ENCODE data around the gene LRRN3. TPM values are rescaled to one million over a fixed set of nuclear protein-coding genes. Genes with fewer than 3 reads are reported as not detected.

LRRN3 gene
- total RNA-seq, 4 donors from 2014 or later = 1.8 to 6.5 (median 3.8) TPM

- no peaks in the 10 kb centered on the region for H3K27me3 ChIP-seq
- H3K36me3 ChIP-seq = no peaks in the 10 kb centered on the region
- WGBS, 2 donors = 96 to 99% methylated on average over 4 of the region's 4 CpGs
- no peaks in the 10 kb centered on the region for H3K9me3 ChIP-seq
- peaks cover 0 to 4% (median 0%) of the 10 kb centered on the region in 4 donors for H3K4me1 ChIP-seq
- no peak overlapping the region for H3K4me3 ChIP-seq
- H3K27ac ChIP-seq = no peak overlapping the region
- no peak for TF ChIP-seq CTCF (IDR thresholded peaks at IDR 0.05)
- TF ChIP-seq POLR2A (IDR thresholded peaks at IDR 0.05) = no peak
- TF ChIP-seq EP300 (IDR thresholded peaks at IDR 0.05) = no peak
- no peak for DNase-seq (ENCODE audit: low spot score in 2 of 2)
These were observed 43.3 kb upstream of the LRRN3 start for GRCh38 chr7:111047595-111047994.

GRCh38 chr7:111049971-111050680, 40.8 kb upstream of the LRRN3 start:
- no peaks in the 10 kb centered on the region for H3K36me3 ChIP-seq
- no peak overlapping the region for H3K4me3 ChIP-seq
- no peaks in the 10 kb centered on the region for H3K27me3 ChIP-seq
- H3K4me1 ChIP-seq = peaks cover 0 to 4% (median 0%) of the 10 kb centered on the region in 4 donors
- TF ChIP-seq EP300 (IDR thresholded peaks at IDR 0.05) = no peak
- TF ChIP-seq POLR2A (IDR thresholded peaks at IDR 0.05) = no peak
- TF ChIP-seq CTCF (IDR thresholded peaks at IDR 0.05) = no peak
- no peak for DNase-seq (ENCODE audit: low spot score in 2 of 2)
- no peak overlapping the region for H3K27ac ChIP-seq
- 71 to 77% methylated on average over 7 of the region's 7 CpGs for WGBS, 2 donors
- H3K9me3 ChIP-seq = no peaks in the 10 kb centered on the region

- Histone ChIP-seq H3K36me3 (no peaks in the 10 kb centered on the region), H3K27ac (no peak overlapping the region), H3K4me1 (peaks cover 0 to 4% (median 0%) of the 10 kb centered on the region in 4 donors), H3K9me3 (no peaks in the 10 kb centered on the region), H3K27me3 (no peaks in the 10 kb centered on the region), H3K4me3 (no peak overlapping the region)
- DNase-seq (ENCODE audit: low spot score in 2 of 2) = no peak
- TF ChIP-seq EP300 (IDR thresholded peaks at IDR 0.05) = no peak
- TF ChIP-seq POLR2A (IDR thresholded peaks at IDR 0.05) = no peak
- TF ChIP-seq CTCF (IDR thresholded peaks at IDR 0.05) = no peak
- 41 to 50% methylated on average over 2 of the region's 2 CpGs for WGBS, 2 donors
These were observed 40.0 kb upstream of the LRRN3 start for GRCh38 chr7:111050875-111051416.

- Histone ChIP-seq H3K36me3 (no peaks in the 10 kb centered on the region), H3K27ac (no peak overlapping the region), H3K27me3 (no peaks in the 10 kb centered on the region), H3K9me3 (no peaks in the 10 kb centered on the region), H3K4me1 (peaks cover 0 to 4% (median 0%) of the 10 kb centered on the region in 4 donors), H3K4me3 (no peak overlapping the region)
- WGBS, 2 donors = 98 to 100% methylated on average over 1 of the region's 1 CpG
- DNase-seq (ENCODE audit: low spot score in 2 of 2) = no peak
- no peak for TF ChIP-seq CTCF (IDR thresholded peaks at IDR 0.05)
- no peak for TF ChIP-seq POLR2A (IDR thresholded peaks at IDR 0.05)
- no peak for TF ChIP-seq EP300 (IDR thresholded peaks at IDR 0.05)
These were observed 39.1 kb upstream of the LRRN3 start for GRCh38 chr7:111051832-111052231.

- DNase-seq (ENCODE audit: low spot score in 2 of 2) = no peak
- Histone ChIP-seq H3K4me1 (peaks cover 0 to 4% (median 0%) of the 10 kb centered on the region in 4 donors), H3K36me3 (no peaks in the 10 kb centered on the region), H3K9me3 (no peaks in the 10 kb centered on the region), H3K4me3 (no peak overlapping the region), H3K27ac (no peak overlapping the region), H3K27me3 (no peaks in the 10 kb centered on the region)
- 75% methylated on average over 2 of the region's 2 CpGs for WGBS, 2 donors
- TF ChIP-seq POLR2A (IDR thresholded peaks at IDR 0.05) (no peak), EP300 (IDR thresholded peaks at IDR 0.05) (no peak), CTCF (IDR thresholded peaks at IDR 0.05) (no peak)
These were observed 37.9 kb upstream of the LRRN3 start for GRCh38 chr7:111053035-111053434.

All from tibial nerve (tissue), 4 donors.